CD4-positive, alpha-beta T cell treated with Interleukin-12 subunit alpha and Interleukin-12 subunit beta, for 1 hour (primary cell): Measurements from ENCODE around the gene PCDHA2.
"Not testable (repeated sequence)": the region's sequence is repeated elsewhere in the genome, so short reads cannot be mapped to it uniquely, and the experiment has no call there.

Source experiments
- DNase-seq: peaks from one replicate; pipeline ENCODE4 v3.0.0-alpha.2; 2020

PCDHA2 gene

GRCh38 chr5:140794595-140795258, at the start of gene PCDHA2:
PCDHA2 (plus strand) TSS chr5:140794852.
- no peak for DNase-seq

- DNase-seq = no peak
These were observed 41.1 kb upstream of the PCDHA2 start for GRCh38 chr5:140753561-140753960.

- DNase-seq = no peak
These were observed 30.3 kb upstream of the PCDHA2 start for GRCh38 chr5:140764177-140764973.

GRCh38 chr5:140767444-140767843, 27.2 kb upstream of the PCDHA2 start:
- DNase-seq = no peak

GRCh38 chr5:140780512-140780911, 14.1 kb upstream of the PCDHA2 start:
- DNase-seq = no peak

- no peak for DNase-seq
These were observed 8.6 kb upstream of the PCDHA2 start, which contains the start of gene PCDHA1 for GRCh38 chr5:140785905-140786686. PCDHA1 (plus strand) TSS chr5:140786140.

- DNase-seq = not testable (repeated sequence)
These were observed 7.2 kb upstream of the PCDHA2 start for GRCh38 chr5:140787422-140787821.

- not testable (repeated sequence) for DNase-seq
These were observed 6.7 kb upstream of the PCDHA2 start for GRCh38 chr5:140787849-140788504.

- DNase-seq = no peak
These were observed 3.6 kb upstream of the PCDHA2 start for GRCh38 chr5:140791089-140791488.

GRCh38 chr5:140795259-140795641, 598 bp downstream of the PCDHA2 start:
- no peak for DNase-seq

GRCh38 chr5:140796072-140796717, 1.5 kb downstream of the PCDHA2 start:
- DNase-seq = not testable (repeated sequence)

- no peak for DNase-seq
These were observed 2.1 kb downstream of the PCDHA2 start for GRCh38 chr5:140796718-140797095.

- DNase-seq = no peak
These were observed 6.3 kb downstream of the PCDHA2 start, which contains the start of gene PCDHA3 for GRCh38 chr5:140800816-140801493. PCDHA3 (plus strand) TSS chr5:140801057.

- no peak for DNase-seq
These were observed 6.8 kb downstream of the PCDHA2 start for GRCh38 chr5:140801494-140801841.

- DNase-seq = not testable (repeated sequence)
These were observed 7.7 kb downstream of the PCDHA2 start for GRCh38 chr5:140802381-140802780.

GRCh38 chr5:140802781-140803271, 8.2 kb downstream of the PCDHA2 start:
- no peak for DNase-seq

- DNase-seq = no peak
These were observed 12.5 kb downstream of the PCDHA2 start, which contains the start of gene PCDHA4 for GRCh38 chr5:140806834-140807775. PCDHA4 (plus strand) TSS chr5:140807068.

GRCh38 chr5:140808241-140808888, 13.7 kb downstream of the PCDHA2 start:
- DNase-seq = not testable (repeated sequence)

GRCh38 chr5:140808889-140809291, 14.2 kb downstream of the PCDHA2 start:
- no peak for DNase-seq
